ACHN (cell line): ENCODE results near the gene CEP112.

Experiments
- DNase-seq: peaks from one replicate; pipeline ENCODE4 v3.0.0-alpha.2; 2015
- in situ Hi-C: cut with HindIII; loops from 2 replicates; pipeline ENCODE4 v1.10.0; 2017; ENCODE audit warnings: low sequenced_read_pairs, low pct_ligation_motif_present, low pct_unique_long_range_greater_than_20kb

CEP112 gene

GRCh38 chr17:65918916-65919315 is 273.0 kb downstream of the CEP112 start:
- in situ Hi-C loops, result no loop called here
- no peak for DNase-seq

GRCh38 chr17:65918500-65918899 is 273.4 kb downstream of the CEP112 start:
- DNase-seq, result no peak
- in situ Hi-C loops, result no loop called here

GRCh38 chr17:65917560-65917959 is 274.4 kb downstream of the CEP112 start:
- in situ Hi-C loops, result no loop called here
- no peak for DNase-seq

GRCh38 chr17:65916425-65916824 is 275.5 kb downstream of the CEP112 start:
- in situ Hi-C loops, result no loop called here

DNA sequence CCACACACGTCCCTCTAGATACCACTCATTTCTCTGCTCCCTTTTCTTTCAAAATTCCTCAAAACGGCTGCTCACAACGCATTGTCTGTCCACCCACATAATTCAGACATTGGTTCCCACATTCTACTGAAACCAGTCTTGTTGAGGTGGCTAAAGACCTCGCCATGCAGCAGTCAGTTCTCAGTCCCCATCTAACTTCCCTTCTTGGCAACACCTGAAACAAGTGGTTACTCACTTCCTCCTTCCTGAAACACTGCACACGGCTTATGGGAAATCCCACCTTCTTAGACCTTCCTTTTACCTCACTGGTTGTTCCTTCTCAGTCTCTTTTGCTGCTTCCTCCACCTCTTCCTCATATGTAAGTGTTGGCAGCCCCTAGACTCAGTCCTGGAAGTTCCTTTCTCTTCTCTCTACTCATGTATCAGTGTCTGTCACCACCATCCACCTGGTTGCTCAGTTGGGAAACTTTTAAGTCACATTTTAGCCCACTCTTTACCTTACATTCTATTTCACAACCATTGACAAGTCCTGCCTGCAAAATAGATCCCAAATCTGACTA is 277.1 kb downstream of the CEP112 start:
- DNase-seq, result no peak
- in situ Hi-C loops, result no loop called here

More at GRCh38 chr17:65916425-65916824, 275.5 kb downstream of the CEP112 start:
- no peak for DNase-seq

GRCh38 chr17:65913326-65913850 is 278.5 kb downstream of the CEP112 start:
- no peak for DNase-seq
- in situ Hi-C loops, result no loop called here

DNA sequence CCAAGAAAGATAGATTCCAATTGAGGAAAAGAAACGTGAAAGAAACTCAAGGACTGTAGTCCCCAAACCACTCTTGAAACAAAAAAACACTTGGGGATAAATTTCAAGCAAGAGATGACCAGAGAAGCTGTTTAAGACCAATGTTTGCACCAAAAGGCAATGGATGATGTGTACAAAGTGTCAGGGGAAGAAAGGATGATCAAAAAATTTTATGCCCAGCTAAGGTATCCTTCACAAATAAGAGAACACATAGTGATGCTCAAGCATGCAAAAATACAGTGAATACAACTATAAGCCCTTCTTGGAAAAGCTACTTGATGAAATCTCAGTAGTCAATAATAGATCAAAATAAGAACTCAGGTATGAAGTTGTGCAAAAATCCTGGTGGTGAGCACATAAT is 281.1 kb downstream of the CEP112 start:
- in situ Hi-C loops, result no loop called here
- no peak for DNase-seq

GRCh38 chr17:65902831-65903522 is 289.0 kb downstream of the CEP112 start:
- in situ Hi-C loops, result no loop called here
- no peak for DNase-seq

DNA sequence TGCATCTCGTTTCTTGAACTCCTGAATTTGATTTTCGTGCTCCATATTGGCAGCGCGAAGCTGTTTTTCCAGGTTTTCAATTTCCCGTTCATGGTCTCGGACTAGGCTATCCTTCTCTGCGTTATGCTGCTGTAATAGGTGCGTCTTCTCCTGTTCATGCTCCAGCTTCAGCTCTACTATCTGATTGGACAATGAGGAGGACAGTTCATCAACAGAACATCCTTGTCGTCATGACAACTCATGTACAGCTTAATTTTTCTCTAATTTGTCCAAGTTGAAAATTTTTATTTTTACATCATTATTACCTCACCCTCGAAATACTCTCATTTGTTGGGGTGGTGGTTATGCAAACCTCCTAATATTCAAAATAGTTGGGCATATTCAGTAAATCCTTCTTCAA is 289.8 kb downstream of the CEP112 start:
- in situ Hi-C loops, result no loop called here
- no peak for DNase-seq

DNA sequence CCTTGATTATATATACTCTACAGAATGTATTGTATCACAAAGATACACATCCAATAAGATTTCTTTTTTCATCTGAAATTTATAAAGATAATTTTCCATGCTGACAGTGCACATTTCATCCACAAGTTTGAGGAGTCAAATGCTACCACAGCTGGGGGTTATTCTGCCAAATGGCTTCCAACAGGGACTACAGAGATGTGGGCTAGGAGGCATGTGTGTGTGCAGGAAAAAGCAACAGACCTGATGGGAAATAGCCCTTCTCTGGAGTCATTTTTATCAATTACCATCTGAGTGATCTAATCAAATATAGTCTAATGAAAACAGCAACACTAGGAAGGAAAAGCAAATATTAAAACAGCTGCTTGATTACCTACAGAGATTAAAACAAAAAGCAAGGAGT is 290.5 kb downstream of the CEP112 start:
- no peak for DNase-seq
- in situ Hi-C loops, result no loop called here

DNA sequence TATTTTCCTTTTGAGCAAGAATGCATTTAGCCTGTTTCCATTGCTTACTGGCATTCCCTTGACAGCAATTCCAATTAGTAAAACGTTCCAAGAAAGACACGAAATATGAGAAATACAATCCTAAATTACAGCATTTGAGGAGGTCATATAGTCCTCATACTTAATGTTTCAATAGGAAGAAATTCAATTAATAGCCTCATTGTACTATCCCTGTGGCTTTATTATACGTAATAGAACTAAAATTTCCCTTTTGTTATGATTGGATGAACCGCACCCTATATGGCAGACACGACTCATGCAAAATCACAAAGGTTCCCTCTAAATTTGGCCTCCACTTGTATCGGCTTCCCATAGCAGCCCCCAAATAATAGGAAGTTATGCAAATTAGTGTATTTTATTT is 291.7 kb downstream of the CEP112 start:
- in situ Hi-C loops, result no loop called here
- DNase-seq, result no peak

DNA sequence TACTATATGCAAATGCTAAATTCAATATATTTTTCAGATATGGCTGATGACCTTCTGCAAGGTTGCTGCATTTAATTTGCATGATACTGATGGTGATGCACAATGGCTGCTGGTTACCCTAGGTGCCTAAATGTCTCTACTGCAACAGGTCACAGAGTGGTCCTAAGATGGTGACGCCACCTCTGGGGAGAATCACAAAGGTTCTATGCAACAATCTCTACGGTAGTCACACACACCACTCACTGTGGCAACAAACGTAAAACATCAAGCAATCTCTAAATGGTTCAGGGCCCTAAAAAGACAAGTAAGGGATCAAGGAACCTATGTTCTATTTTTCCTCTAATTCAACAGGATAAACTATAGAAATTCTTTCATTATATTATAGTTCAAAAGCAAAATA is 293.3 kb downstream of the CEP112 start:
- DNase-seq, result no peak
- in situ Hi-C loops, result no loop called here

DNA sequence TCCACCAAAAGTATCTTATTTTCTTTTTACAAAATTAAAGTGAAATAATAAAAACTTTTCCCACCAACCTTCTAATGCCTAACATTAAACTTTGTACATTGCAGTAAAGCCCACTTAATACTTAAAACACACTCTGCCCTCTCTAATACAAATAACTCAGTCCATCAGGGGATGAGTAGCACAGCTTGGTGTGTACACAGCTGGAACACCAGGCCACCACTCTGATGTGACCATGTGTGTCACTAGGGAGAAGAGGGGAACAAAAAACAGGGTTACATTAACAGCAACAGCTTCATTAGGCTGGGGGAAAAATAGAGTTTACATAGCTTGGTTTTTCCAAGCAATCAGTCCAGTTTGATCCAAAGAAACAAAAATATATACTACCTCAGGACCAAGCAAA is 295.0 kb downstream of the CEP112 start:
- in situ Hi-C loops, result no loop called here
- no peak for DNase-seq

DNA sequence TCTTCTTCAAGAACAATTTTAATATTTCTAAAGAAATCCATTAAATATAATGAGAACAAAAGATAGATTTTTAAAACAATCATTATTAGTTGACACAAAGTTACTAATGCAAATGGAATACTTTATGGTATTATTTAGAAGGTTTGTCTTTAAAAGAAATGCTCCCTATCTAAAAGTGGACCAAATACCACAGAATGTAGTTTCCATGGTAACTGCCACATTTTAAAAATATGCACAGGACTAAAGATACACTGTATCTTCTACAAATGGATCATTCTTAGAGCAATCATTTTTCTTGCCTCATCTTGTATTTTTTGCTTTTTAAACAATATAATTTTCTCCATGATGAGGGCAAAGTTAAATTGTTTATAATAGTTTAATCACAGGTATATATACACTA is 296.0 kb downstream of the CEP112 start:
- no peak for DNase-seq
- in situ Hi-C loops, result no loop called here

GRCh38 chr17:65893692-65894279 is 298.1 kb downstream of the CEP112 start:
- in situ Hi-C loops, result no loop called here
- DNase-seq, result no peak

DNA sequence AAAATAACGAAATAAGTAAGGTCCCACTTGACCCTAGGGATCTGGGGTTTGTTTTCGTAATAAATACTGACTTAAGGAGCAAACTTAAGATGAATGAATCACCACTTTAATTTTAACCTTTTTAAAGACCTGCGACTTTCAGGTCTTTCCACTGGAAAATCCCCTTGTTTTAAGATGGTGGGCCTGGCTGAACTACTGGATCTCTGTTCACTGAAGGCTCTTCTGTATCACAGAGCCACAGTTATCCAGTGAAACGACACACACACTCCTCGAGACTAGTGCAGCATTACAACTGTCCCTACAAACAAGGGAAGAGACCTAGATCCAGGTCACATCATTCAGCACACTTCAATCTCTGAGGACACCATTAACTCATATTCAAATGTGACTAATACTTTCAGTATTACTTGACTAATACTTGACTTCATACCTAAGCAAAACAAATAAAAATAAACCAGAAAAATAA is 299.0 kb downstream of the CEP112 start:
- no peak for DNase-seq
- in situ Hi-C loops, result no loop called here

- in situ Hi-C loops, result no loop called here
- DNase-seq, result no peak
Measured at GRCh38 chr17:65891231-65891735, 300.6 kb downstream of the CEP112 start.

DNA sequence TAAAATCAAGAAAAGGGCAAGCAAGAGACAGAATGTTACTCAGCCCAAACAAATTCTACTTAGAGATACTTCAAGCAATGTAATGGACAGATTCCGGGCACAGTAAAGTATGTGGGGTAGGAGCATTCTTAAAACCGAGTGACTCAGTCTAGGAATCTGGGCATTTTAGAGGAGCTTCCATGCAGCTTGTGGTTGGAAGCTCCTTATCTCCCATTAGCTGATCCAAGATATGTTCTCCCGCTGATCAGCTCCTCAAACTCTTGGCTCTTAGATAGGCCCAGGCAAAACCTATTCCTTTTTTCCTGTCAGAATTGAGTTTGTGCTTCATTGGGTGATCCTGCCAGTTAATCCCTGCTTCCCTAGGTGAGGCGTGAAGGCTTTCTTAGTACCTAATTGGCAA is 303.3 kb downstream of the CEP112 start:
- in situ Hi-C loops, result no loop called here
- no peak for DNase-seq

DNA sequence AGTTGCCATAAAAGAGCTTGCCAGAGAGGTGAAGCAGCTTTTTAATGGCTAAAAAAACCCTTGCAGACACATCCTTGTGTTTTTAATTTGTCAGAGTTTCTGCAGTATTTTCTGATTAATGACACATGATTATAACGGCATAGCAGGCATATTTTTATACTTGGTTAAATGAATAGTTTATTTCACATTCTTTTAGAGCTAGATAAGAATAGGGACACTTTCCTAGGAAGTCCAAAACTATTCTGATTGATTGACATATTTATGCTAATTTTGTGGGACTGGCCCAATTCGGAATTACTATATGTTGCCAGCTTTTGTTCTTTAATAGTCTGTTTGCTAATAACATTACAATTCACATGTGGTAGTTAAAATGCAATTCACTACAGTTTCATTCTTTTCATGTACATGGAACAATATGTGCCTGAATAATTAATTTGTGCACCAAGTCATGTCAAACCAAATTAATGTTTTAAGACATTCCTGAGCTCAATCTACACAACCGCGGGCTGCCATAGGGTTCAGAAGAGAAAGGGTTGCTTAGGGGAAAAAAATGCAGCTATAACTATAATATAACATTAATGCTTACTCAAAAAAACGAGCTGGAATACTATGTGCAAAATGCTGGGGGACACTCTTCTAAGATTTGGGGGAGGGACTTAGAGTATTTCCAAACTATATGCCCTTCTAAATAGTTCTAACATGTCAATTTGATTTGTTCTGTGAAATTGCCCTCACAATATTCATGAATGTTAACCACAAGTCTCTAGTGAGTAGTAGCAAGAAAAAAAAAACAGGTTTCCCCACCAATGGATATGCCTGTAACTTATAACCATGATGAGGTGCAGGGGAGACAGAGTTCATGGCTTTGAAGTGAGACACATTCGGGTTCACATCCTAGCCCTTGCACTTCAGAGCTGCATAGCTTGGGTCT is 305.4 kb downstream of the CEP112 start:
- DNase-seq, result no peak
- in situ Hi-C loops, result no loop called here
